ENCODE results near the gene TEDC1.
"Not testable (repeated sequence)": the region's sequence is repeated elsewhere in the genome, so short reads cannot be mapped to it uniquely, and the experiment has no call there.

TEDC1 gene

GRCh38 chr14:105545676-105546075, 54.6 kb downstream of the TEDC1 start:
- not testable (repeated sequence) for DNase-seq

- not testable (repeated sequence) for DNase-seq
Observed at GRCh38 chr14:105546410-105546809, 55.4 kb downstream of the TEDC1 start.

GRCh38 chr14:105547072-105547471, 56.0 kb downstream of the TEDC1 start:
- not testable (repeated sequence) for DNase-seq

GRCh38 chr14:105547741-105548169, 56.7 kb downstream of the TEDC1 start:
- no peak for DNase-seq
